ENCODE measurements around the gene LGR6.

The LGR6 gene

DNA sequence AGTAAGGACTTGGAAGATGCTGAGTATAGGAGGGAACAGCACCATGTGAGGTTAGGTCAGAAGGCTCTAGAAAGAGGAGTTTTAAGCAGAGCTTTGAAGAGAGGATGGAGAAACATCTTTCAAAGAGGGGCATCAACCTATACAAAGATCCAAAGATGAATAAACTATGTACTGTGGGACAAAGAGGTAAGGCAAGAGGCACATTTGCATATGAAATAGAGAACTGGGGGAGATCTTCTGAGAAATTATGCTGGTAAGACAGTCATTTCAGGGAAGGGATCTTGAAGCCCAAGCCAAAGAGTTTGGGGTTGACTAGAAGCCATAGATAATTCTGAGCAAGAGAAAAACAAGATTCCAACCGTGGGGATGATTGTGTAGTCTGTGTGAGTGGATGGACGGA lies 70.0 kb downstream of the LGR6 start:
- Histone ChIP-seq H4K20me1 (ENCODE audit: insufficient read depth) (no peaks in the 10 kb centered on the region), H3K4me2 (no peak overlapping the region), H3K27me3 (ENCODE audit: insufficient read depth, low read depth) (peaks cover 9% of the 10 kb centered on the region; the same call in 1 of the 2 replicates), H3K9ac (no peak overlapping the region), H3K27ac (no peak overlapping the region), H3K79me2 (ENCODE audit: insufficient read depth, low read depth) (no peaks in the 10 kb centered on the region), H3K36me3 (ENCODE audit: insufficient read depth) (no peaks in the 10 kb centered on the region), H3K4me1 (ENCODE audit: low read depth, poor library complexity, severe bottlenecking) (no peaks in the 10 kb centered on the region), H3K4me3 (IDR thresholded peaks at IDR 0.05; ENCODE audit: insufficient read depth, low read depth, low read length) (no peak overlapping the region), H2AFZ (ENCODE audit: low read depth) (no peak overlapping the region)
- TF ChIP-seq, protein P1, sequence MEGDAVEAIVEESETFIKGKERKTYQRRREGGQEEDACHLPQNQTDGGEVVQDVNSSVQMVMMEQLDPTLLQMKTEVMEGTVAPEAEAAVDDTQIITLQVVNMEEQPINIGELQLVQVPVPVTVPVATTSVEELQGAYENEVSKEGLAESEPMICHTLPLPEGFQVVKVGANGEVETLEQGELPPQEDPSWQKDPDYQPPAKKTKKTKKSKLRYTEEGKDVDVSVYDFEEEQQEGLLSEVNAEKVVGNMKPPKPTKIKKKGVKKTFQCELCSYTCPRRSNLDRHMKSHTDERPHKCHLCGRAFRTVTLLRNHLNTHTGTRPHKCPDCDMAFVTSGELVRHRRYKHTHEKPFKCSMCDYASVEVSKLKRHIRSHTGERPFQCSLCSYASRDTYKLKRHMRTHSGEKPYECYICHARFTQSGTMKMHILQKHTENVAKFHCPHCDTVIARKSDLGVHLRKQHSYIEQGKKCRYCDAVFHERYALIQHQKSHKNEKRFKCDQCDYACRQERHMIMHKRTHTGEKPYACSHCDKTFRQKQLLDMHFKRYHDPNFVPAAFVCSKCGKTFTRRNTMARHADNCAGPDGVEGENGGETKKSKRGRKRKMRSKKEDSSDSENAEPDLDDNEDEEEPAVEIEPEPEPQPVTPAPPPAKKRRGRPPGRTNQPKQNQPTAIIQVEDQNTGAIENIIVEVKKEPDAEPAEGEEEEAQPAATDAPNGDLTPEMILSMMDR (conservative IDR thresholded peaks at IDR 0.05; ENCODE audit: low read depth, low read length) = no peak

DNA sequence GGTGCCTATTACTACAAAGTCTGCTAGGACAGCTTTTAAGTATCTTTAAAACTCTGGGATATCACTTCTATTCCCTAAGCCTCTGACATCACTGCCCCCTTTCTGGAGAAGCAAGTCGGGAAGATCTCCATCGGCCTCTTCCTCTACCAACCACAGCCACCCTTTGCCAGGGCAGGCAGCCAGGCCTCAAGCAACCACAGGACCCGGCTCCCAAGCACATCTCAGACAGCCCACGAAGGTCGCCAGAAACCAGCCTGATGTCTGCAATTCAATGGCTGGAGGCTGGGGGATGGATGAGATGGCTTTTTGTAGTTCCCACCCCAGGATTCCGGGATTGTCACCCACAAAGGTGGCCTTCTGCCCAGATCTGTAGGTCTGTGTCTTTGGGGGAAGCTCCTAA lies 70.7 kb downstream of the LGR6 start:
- TF ChIP-seq, protein P1 (conservative IDR thresholded peaks at IDR 0.05; ENCODE audit: low read depth, low read length) = no peak
- Histone ChIP-seq H2AFZ (ENCODE audit: low read depth) (no peak overlapping the region), H3K36me3 (ENCODE audit: insufficient read depth) (no peaks in the 10 kb centered on the region), H3K79me2 (ENCODE audit: insufficient read depth, low read depth) (no peaks in the 10 kb centered on the region), H3K4me1 (ENCODE audit: low read depth, poor library complexity, severe bottlenecking) (no peaks in the 10 kb centered on the region), H3K9ac (no peak overlapping the region), H3K27ac (no peak overlapping the region), H3K4me3 (IDR thresholded peaks at IDR 0.05; ENCODE audit: insufficient read depth, low read depth, low read length) (no peak overlapping the region), H3K4me2 (no peak overlapping the region), H3K27me3 (ENCODE audit: insufficient read depth, low read depth) (peaks cover 9% of the 10 kb centered on the region; the same call in 1 of the 2 replicates), H4K20me1 (ENCODE audit: insufficient read depth) (no peaks in the 10 kb centered on the region)

DNA sequence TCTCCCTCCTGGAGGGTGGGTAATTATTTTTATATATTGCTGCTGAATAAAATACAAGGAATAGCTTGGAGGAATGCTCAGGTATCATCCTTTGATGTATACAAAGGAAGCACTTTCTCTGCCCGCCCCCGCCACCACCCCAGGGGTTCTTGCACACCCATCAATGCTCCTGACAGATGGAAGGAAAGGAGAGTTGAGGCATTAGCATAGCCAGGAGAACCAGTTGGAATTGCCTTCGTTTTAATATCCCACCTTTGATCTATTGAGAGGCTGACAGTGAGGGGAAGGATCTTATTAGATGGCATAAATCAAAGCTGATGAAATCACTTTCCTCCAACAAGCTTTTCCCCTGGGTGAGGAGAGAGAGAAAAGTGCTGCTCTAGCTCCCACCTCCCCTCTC lies 71.1 kb downstream of the LGR6 start:
- no peaks in the 10 kb centered on the region for H3K36me3 ChIP-seq (ENCODE audit: insufficient read depth)
- TF ChIP-seq, protein P1 (conservative IDR thresholded peaks at IDR 0.05; ENCODE audit: low read depth, low read length) = no peak
- peaks cover 9% of the 10 kb centered on the region; the same call in 1 of the 2 replicates for H3K27me3 ChIP-seq (ENCODE audit: insufficient read depth, low read depth)
- no peaks in the 10 kb centered on the region for H3K4me1 ChIP-seq (ENCODE audit: low read depth, poor library complexity, severe bottlenecking)
- H3K9ac ChIP-seq = no peak overlapping the region
- H4K20me1 ChIP-seq (ENCODE audit: insufficient read depth) = no peaks in the 10 kb centered on the region
- no peak overlapping the region for H3K4me3 ChIP-seq (IDR thresholded peaks at IDR 0.05; ENCODE audit: insufficient read depth, low read depth, low read length)
- H3K79me2 ChIP-seq (ENCODE audit: insufficient read depth, low read depth) = no peaks in the 10 kb centered on the region
- H2AFZ ChIP-seq (ENCODE audit: low read depth) = no peak overlapping the region
- no peak overlapping the region for H3K27ac ChIP-seq
- H3K4me2 ChIP-seq = no peak overlapping the region

GRCh38 chr1:202266061-202266765 lies 72.6 kb downstream of the LGR6 start:
- Histone ChIP-seq H2AFZ (ENCODE audit: low read depth) (no peak overlapping the region), H3K27ac (no peak overlapping the region), H4K20me1 (ENCODE audit: insufficient read depth) (no peaks in the 10 kb centered on the region), H3K4me2 (no peak overlapping the region), H3K27me3 (ENCODE audit: insufficient read depth, low read depth) (peaks cover 9% of the 10 kb centered on the region; the same call in 1 of the 2 replicates), H3K4me3 (IDR thresholded peaks at IDR 0.05; ENCODE audit: insufficient read depth, low read depth, low read length) (no peak overlapping the region), H3K36me3 (ENCODE audit: insufficient read depth) (no peaks in the 10 kb centered on the region), H3K4me1 (ENCODE audit: low read depth, poor library complexity, severe bottlenecking) (no peaks in the 10 kb centered on the region), H3K79me2 (ENCODE audit: insufficient read depth, low read depth) (no peaks in the 10 kb centered on the region), H3K9ac (no peak overlapping the region)
- TF ChIP-seq, protein P1 (conservative IDR thresholded peaks at IDR 0.05; ENCODE audit: low read depth, low read length) = no peak
